Stimulated activated CD4-positive, alpha-beta T cell treated with anti-CD3 and anti-CD28 coated beads, Interleukin-2, amount 100 ng/mL, for 4 hours (primary cell): ENCODE results near the gene NOS1AP.
"Not testable (repeated sequence)": the region's sequence is repeated elsewhere in the genome, so short reads cannot be mapped to it uniquely, and the experiment has no call there.

Source experiments
- DNase-seq: peaks from one replicate; pipeline ENCODE4 v3.0.0-alpha.2; 2020; ENCODE audit warnings: low read depth

NOS1AP gene

DNA sequence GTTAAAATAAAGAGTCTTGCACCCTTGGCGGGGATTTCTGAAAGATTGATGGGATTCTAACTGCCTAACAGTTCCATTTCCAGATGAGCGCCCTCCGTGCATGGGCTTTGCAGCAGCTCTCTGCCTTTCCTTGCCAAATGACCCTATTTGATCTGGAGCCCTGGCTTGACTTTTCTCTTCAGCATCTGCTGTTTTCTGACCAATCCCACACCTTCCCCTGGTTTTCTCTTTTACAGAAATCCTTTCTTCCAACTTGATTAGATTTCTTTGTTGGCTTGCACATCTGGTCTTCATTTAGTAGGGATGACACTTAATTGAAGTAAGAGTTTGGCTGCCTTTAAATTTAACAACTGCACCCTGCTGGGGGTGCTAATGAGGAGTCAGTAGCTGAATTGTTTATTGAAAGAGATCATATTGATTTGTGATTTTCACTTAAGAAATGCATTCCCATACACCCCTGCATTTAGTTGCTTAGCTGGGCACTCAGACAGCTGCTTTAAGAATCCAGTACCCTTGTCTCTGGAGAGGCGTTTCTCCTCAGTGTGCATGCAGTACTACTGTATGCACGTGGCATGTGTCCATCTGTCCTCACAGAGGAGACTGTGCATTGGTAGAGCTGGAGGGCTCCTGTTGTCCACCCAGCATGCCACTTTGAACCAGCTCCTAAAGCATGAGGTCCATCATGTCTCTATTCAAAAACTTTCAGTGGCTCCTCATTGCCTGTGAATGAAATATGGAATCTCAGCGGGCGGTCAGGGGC is 99.7 kb downstream of the NOS1AP start:
- DNase-seq, result no peak

GRCh38 chr1:162171111-162171510 is 101.6 kb downstream of the NOS1AP start:
- DNase-seq, result no peak

DNA sequence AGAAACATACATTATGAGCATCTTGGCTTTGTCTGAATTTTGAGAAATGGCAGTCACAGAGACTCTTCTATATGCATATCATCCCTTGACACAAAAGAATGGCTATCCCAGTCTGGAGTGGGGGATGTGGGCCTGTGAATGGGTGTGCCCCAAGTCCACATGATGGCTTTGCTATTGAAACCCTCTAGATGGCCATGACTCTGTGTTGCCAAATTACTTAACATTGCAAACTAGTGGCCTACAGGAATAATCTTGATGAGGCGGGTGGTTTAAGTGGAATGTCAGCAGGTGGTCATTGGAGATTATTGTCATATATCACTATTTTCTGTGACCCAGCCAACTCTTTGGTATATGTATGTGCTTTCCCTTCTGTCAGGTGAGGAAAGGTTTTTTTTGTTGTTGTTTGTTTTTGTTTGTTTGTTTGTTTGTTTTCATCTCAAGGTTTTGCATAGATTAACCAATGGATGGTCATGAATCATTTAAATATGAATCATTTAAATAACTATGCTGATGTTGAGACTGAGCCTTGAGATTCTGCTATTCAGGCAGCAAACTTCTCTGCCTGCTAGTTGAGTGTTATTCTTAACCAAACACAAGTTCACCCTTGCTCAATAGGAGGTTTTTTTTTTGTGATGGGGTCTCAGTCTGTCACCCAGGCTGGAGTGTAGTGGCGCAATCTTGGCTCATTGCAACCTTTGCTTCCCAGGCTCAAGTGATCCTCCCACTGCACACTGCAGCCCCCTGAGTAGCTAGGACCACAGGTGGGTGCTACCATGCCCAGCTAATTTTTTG is 103.0 kb downstream of the NOS1AP start:
- no peak for DNase-seq

- DNase-seq, result not testable (repeated sequence)
Measured at GRCh38 chr1:162173607-162174006, 104.1 kb downstream of the NOS1AP start.

- DNase-seq, result not testable (repeated sequence)
Measured at GRCh38 chr1:162174027-162174426, 104.5 kb downstream of the NOS1AP start.

DNA sequence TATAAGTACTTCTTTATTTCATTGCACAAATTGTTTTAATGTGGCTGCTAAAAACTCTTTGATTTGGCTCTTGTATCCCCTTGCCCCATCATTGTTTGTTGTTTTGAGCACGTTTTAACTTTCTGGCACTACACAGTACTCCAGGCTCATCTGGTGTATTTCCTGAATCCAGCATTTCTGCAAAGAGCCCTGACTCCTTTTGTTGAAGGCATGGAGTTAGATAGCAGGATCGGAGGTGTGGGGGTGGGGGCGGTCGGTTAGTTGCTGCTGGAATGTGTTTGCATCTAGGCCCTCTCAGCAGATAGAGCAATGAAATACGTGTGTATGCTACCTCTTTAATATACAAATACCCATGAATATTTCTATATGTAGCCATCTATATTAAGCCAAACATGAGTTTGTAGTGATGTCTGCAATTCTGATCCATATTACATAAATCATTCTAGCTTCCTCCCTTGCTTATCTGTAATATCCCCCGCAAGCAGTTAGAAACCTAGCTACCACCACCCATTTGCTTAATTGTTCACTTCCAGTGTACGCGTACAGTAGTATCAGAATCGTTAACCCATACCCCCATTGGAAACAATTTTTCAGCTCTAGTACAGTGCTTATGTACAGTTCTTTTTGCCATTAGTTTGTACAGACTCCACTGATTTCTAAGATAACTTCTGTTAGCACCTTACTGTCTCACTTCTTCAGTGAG is 106.0 kb downstream of the NOS1AP start:
- no peak for DNase-seq

- no peak for DNase-seq
Measured at GRCh38 chr1:162177126-162177525, 107.6 kb downstream of the NOS1AP start.

GRCh38 chr1:162178432-162178831 is 108.9 kb downstream of the NOS1AP start:
- DNase-seq, result no peak

DNA sequence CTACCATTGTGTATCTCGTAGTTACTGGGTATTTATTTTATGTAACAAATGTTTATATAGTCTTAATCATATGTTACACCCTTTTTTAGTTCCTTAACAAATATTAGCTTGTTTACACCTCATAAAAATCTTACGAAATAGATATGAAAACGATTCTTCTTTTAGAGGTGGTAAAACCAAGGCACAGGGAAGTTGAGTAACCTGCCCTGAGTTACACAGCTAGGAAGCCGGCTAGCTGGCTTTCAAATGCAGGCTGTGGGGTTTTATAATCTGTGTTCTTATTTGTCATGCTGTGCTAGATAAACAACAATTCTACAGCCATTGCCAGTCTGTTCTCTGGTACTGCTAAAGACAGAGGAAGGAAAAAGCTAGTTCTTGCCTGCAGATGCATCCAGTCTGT is 109.6 kb downstream of the NOS1AP start:
- no peak for DNase-seq

DNA sequence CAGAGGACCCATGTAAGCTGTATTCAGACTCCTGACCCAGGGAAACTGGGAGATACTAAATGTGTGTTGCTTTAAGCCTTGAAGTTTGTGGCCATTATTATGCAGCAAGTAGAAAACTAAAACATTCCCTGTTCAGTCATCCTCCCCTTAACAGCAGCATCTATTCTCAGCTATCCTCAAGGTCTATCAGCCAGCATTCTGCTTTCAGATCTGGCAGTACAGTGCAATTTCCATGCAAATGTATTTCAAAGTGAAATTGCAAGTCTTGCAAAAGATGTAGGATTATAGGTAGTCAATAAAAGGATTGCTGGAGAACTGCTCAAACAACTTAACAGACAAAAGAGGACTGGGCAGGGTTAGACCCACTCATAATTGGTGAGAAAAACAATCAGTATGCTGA is 111.3 kb downstream of the NOS1AP start:
- DNase-seq, result no peak

GRCh38 chr1:162182090-162182489 is 112.6 kb downstream of the NOS1AP start:
- no peak for DNase-seq

GRCh38 chr1:162185314-162186025 is 116.0 kb downstream of the NOS1AP start:
- DNase-seq, result no peak

GRCh38 chr1:162186026-162186374 is 116.5 kb downstream of the NOS1AP start:
- no peak for DNase-seq

- no peak for DNase-seq
Measured at GRCh38 chr1:162186406-162186805, 116.9 kb downstream of the NOS1AP start.

GRCh38 chr1:162187687-162188276 is 118.3 kb downstream of the NOS1AP start:
- DNase-seq, result no peak

GRCh38 chr1:162189345-162189744 is 119.9 kb downstream of the NOS1AP start:
- DNase-seq, result no peak

DNA sequence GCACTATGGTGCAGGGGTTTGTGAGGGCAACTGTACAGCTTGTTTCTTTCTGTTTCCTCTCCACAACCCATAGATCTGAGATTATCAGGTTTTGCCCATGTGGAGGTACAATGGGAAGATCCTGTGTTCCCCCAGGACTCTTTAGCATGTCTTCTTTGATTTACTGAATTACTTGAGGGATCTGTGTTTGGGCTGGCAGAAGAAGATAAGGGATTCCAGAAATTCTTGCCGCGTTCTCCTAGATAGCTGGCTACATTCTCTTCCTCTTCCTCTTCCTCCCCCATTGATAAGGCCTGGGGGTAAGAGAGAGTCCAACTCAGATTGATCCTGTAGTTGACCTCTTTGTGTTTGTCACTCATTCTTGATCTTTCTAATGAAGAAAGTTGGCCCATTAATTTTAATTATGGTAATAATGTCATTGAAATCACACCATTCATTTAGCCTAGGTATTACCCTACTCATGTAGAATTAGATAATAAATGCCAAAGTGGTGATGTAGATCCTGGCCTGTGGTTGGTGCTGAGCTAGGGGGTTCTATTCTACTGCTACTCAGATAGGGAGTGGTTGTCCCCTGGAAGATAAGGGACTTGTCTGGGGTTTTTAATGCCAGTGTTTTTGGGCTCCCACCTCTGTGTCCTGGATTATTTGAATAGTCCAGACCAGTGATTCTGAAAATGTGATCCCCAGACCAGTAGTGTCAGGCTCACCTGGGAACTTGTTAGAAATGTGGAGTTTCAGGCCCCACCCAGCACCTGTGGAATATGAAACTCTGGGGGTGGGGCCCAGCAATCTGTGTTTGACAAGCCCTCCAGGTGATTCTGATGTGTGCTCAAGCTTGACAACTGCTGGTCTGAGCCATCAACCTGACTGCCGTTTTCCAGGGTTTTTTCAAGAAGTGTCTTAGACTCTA is 122.2 kb downstream of the NOS1AP start:
- DNase-seq, result no peak

GRCh38 chr1:162192306-162192678 is 122.8 kb downstream of the NOS1AP start:
- no peak for DNase-seq

DNA sequence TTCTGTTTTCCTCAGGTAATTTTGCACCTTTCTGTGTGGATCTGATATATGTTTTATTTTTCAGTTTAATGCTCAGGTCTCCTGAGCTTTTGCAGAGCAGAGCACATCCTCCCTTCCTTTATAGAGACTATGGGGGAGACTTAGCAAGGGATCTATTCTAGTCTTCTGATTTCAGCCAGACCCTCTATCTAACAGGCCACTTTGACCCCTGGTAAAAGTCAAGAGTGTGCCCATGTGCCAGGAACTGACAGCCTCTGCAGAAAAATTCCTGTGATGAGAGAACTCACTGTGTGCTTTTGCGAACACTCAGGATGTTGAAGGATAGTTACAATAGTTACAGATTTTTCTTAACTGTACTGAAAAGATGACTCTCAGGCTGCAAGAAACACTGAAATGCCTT is 123.3 kb downstream of the NOS1AP start:
- DNase-seq, result no peak

DNA sequence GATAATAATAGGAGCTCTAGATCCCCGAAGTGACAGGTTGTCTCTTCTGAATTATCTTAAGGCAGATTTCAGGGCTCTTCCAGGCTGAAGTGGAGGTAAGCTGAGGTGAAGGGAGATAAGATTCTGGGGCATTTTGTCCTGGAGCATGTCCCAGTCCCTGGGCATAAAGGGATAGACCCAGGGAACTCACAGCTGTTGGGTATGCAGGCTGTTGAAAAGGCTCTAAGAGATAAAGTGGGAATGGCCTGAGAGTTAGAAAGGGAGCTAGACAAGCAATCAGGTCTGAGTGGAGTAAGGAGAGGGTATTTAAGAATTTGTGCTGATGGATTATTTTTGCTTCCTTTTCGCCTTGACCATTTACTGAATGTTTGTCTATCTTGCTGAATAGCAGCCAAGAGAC is 123.7 kb downstream of the NOS1AP start:
- DNase-seq, result no peak

DNA sequence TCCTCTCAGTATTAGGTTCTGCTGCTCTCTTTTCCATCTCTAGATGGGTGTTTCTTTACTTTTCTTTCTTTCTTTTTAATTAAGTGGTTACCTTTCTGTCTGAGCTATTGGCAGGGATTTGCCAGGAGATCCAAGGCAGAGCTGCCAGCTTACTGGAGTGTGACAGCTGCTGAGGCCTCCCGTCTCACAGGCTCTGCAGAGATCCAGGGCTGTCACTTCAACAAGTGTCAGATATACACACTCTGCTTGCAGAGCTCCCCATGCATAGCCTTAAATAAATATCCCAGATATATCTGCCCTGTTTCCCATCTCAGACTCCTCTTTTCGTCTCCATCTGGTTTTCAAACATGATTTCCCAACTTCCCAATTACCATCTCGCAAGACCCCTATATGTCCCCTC is 124.3 kb downstream of the NOS1AP start:
- no peak for DNase-seq
